Activated CD8-positive, alpha-beta memory T cell treated with anti-CD3 and anti-CD28 coated beads for 48 hours (primary cell): ENCODE results near the gene VWDE.

Source experiments
- DNase-seq, 3 experiments: peaks; one replicate each; pipeline ENCODE4 v3.0.0-alpha.2; 2020; ENCODE audit warnings: low read depth in 2 of 3, low spot score in 2 of 3

Gene VWDE

DNA sequence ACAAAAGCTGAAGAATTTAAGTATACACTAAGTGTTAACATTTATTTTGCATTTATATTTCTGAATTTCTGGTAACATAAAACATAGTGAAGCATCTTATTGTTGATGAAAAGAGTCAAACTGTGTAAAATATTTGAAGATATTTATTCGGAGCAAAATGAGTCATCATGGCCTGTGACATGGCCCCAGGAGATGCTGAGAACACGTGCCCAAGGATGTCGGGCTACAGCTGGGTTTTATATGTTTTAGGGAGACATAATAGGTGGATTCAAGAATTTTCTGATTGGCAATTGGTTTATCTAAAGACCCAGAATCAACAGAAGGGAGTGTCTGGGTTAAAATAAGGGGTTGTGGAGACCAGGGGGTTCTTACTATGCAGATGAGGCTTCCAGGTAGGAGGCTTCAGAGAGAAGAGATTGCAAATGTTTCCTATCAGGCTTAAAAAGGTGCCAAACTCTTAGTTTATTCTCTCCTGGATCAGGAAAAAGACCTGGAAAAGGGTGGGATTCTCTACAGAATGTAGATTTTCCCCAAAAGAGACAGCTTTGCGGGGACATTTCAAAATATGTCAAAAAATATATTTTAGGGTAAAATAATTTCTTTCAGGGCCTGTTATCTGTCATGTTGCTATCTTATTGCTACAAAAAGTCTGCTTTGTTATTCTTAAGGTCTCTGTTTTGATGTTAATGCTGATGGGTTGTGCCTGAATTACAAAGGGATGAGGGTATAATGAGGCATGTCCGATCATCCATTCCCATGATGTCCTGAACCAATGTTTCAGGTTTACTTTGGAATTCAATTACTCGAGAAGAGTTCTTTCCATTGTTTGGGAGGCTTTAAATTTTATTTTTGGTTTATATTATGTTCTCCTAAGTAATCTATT lies 74.5 kb downstream of the VWDE start:
- no peak for DNase-seq

DNA sequence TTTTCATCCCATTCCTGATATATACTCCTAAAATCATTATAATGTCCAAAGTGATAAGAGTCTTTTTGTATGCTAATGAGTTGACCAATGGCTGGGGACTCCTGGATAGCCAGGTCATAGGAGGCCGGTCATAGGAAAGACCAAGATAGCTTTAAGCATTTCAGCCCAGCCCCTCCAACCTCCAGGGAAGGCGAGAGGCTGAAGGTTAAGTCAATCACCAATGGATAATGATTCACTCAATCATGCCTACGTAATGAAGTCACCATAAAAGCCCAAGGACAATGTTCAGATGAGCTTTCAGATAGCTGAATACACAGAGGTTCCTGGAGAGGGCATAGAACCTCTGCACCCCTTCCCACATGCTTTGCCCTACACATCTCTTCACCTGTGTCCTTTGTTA lies 75.7 kb downstream of the VWDE start:
- no peak for DNase-seq

DNA sequence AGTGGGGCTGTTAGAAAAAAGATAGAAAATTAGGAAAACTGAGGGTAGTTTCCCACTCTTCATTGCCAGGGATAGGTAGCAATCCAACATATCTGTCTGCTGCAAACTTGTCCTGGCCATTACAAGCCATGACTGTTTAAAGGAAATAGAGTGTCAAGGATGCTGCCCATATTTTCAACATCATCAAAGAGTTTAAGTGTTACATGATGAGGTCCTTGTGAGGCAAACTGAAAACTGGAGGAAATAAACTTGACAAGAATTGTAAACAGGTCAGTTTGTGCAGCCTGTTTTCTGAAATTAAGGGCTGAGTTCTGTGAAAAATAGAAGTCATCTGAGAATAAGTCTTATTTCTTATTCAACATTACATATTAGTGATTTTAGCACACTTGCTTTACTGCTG lies 78.0 kb downstream of the VWDE start:
- no peak for DNase-seq

DNA sequence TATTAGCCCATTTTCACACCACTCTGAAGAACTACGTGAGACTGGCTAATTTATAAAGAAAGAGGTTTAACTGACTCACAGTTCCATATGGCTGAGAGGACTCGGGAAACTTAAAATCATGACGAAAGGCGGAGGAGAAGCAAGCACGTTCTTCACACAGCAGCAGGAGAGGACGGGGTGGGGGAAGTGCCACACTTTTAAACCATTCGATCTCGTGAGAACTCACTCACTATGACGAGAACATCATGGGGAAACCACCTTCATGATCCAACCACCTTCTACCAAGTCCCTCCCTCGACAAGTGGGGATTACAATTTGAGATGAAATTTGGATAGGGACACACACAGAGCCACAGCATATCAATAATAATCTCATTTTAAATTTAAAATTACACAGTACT lies 80.2 kb downstream of the VWDE start:
- no peak for DNase-seq

DNA sequence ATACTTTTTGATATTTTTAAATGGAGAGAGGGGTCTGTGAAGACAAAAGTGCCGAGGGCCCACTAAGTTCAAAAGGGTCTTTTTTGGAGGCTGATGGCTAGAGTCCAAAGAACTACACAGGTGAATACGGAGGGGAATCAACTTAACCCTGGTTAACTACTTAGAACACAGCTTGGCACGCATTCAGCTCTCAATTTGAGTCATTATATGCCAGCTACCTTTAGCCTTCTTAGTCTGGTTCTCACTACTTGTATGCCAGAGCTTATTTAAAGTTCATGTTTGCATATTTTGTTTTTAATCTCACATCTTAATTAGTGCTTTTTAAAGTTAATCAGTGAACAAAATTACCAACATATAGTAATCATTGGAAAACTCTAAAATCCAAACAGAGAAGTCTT lies 80.8 kb downstream of the VWDE start:
- no peak for DNase-seq

DNA sequence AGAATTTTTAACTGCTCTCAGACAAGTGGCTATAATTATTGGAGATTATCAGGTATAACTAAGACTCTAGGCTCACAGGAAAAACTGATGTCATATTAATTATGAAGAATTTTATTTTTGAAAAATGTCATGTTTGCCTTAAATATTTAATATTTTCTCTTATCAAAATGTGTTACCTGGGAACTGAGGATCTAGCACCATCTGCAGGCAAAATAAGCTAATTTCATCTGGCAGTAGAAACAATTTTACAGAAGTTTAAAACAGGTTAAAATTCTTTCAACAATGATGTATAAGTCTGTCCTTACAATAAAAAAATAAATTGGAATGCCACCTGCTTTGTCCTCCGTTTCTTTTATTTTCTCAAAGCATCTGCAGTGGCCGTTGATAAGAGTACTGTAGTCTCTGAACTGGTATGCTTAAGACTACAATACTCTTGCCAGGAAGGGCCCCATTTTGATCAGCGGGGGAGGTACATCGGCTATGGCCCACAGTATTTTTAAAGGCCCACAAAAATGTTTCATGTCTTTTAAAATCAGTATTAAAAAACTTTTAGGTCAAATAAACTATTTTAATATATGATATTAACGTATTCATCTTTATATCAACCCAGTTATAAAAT lies 81.3 kb downstream of the VWDE start:
- DNase-seq, result no peak

DNA sequence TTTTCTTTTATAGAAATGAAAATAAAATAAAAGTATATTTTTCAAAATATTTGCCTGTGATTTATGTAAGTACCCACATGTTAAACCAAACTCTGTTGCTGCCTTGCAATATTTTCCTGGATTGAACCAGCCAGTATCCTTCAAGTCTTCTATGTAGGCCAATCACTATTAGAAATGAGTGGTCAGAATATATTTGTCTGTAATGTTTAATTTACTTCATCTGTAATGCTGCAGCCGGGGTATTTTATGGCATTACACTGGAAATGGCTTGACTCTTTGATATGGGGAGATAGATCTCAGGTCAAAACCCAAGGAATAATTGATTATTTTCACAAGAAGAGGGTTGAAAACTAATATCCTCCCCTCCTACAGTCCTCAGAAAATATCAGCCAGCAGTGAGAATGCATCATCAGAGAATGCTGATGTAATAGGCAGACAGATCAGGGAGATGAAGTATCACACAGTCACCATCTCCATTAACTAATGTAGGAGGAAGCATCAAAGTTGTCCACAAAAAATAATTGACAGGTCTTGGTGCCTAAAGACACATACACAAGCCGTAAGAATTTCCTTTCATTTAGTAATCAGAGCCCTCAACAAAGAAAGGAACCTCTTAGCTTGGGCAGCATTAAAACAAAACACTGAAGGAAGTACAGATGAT lies 82.5 kb downstream of the VWDE start:
- DNase-seq, result no peak

DNA sequence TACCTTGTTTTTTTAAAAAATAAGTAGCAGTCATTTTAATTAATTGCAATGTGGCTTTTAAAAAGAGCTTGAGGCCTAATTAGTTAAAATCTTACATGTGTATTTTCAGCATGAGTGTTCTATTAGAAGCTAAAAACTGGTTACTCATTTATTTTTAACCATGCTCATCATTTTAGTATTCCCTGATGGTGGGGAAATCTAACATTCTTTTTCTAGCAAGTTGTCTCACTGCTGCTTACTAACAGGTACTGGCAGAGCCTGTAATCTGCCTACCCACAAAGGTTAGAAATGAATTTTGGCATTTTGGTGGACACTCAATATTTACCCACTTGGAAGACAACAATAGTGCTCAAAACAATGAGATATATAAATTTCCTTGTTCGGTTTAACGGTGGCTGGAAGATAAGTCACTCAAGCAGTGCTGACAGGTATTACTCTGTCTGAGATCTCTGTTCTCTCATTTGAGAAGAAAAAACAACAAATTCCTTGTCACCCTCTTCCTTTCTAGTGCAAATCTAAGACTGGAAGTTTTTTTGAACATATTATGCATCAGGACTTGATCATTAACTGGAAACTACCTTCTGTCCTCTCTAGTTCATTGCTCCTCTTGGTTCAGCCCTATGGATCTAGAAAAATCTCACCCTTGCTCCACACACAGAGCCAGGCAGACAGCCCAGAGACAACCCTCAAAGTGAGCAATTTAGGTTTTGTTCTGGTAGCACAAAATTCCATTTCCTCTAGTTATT lies 83.3 kb downstream of the VWDE start:
- no peak for DNase-seq

DNA sequence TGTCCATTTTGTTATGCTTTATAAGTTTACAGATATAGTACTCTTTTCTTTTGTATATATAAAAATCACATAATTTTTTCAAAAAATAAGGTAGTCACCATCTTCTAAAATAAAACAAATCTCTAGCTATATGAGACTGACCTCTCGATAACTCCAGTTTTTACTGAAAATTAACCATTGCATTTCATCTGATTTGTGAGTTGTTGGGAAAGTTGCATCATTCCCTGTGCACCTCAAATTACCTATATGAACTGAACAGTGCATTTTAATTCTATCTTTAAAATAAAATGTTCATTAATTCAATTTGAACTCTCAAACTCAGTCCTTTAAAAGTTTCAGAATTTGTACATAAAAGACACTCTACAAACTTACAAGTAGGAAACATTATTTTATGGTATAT lies 86.0 kb downstream of the VWDE start:
- DNase-seq, result no peak

DNA sequence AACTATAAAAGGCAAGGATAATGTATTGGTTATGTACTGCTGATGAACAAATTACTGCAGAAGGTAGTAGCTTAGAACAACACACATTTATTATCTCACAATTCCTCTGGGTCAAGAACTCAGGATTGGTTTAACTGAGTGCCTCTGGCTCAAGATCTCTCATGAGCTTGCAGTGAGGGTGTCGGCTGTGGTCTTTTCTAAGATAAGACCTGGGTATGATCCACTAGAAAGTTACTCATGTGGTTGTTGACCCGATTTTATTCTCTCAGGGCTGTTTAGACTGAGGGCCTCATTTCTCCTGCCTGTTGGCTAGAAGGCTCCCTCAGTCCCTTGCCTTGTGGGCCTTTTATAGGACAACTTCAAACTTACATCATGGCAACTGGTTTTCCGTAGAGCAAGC lies 86.7 kb downstream of the VWDE start:
- DNase-seq, result no peak

DNA sequence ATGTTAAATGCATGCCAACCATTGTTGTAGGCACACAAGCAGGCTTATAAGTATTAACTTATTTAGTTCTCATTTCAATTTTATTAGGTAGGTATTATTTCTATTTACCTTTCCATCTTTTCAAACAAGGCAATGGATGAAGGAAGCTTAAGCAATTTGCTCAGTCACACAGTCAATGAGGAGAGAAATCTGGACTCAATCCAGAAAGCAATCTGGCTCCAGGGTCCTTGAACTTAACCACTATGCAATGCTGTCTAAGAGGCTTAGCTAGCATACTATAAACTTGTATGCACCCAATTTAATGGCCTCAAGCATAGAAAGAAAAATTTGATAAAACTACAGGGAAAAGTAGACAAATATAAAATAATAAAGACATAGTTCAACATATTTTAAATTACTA lies 88.6 kb downstream of the VWDE start:
- no peak for DNase-seq

DNA sequence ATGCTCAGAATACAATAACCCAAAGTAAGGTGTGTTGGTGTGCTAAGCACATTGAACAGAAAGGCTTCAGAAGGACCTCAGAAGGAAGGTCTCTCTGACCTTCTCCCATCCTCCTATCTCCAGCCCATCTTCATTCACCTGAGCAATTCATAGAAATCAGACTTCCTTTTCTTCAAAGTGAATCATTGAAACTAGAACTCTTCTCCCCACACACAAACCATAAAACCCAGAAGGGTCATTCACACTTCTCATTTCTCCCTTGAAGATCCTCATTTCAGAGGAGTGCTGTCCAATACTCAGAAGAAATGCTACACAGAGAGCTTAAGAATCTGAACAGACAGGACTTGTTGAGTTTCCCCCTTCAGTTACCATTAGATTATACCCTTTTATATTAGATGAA lies 89.5 kb downstream of the VWDE start:
- DNase-seq, result no peak

DNA sequence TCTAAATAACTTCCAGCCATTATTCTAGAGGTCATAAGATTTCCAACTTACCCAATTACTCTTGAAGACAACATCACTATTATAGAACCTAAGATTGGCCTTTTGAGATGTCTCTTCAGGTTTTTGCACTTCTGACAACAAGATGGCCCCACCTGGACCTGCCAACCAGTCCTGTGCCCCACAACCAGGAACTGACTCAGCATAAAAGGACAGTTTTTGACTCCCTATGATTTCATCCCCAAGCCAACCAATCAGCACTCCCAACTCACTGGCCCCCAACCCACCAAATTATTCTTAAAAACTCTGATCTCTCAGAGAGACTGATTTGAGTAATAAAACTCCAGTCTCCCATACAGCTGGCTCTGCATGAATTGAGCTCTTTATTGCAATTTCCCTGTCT lies 98.2 kb downstream of the VWDE start:
- DNase-seq, result no peak

DNA sequence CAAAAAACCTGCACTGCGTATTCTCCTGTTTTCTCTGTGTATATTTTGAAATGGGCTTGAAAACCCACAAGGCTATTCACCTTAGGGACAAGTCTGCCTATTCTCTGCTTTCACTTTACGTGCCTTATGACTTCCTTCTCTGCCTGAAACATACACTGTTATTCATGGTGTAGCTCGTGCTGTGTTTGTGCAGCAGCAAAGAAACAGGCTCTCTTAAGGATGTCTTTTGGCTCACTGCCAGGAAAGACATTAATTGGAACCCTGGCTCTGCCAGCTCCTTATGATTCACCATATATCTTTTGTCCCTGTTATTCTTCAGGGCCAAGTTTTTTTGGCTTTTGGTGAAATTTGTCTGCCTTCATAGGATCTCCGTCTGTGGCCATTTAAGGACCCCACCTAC lies 100.2 kb downstream of the VWDE start:
- no peak for DNase-seq

DNA sequence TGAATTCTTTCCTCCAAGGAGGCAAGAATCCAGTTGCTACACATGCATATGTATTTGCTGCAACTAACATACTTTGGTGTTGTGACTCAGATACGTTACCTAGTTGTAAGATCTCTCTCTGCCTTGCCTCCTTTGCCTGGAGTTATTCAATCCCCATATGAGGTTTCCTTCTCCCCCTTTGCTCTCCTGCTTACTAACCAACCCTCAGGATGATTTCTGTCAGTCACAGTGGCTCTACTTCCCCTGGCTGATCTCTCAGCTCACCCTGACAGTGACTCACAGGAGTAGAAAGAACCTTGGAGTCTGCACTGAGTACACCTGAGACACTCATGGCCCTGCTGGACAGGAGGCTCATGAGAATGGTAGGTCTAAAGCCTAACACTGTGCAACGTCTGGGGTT lies 100.6 kb downstream of the VWDE start:
- no peak for DNase-seq

DNA sequence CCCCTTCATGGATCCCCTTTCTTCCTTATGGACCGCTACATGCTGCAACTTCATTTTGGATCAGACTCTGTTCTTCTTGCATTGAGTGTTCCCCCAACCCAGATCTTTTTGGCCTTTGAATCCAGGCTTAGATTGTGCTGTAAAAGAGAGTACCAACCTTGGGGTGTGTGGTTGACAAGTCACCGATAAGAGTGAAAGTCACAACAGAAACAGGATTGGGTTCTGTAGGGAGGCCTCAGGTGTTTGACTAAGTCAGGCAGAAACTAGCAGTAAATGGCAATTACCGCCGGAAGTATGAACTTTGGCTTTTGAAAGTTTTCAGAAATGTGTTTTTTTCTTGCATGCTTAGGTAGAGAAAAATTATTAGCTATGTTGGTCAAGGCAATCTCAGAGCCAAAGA lies 103.2 kb downstream of the VWDE start:
- DNase-seq, result no peak

DNA sequence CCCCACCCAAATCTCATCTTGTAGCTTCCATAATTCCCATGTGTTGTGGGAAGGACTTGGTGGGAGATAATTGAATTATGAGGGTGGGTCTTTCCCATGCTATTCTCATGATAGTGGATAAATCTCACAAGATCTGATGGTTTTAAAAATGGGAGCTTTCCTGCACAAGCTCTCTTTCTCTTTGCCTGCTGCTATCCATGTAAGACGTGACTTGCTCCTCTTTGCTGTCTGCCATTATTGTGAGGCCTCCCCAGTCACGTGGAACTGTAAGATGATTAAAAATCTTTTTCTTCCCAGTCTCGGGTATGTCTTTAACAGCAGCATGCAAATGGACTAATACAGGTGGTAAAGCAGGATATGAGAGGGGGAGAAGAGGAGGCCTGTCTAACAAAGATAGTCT lies 104.3 kb downstream of the VWDE start:
- DNase-seq, result no peak

DNA sequence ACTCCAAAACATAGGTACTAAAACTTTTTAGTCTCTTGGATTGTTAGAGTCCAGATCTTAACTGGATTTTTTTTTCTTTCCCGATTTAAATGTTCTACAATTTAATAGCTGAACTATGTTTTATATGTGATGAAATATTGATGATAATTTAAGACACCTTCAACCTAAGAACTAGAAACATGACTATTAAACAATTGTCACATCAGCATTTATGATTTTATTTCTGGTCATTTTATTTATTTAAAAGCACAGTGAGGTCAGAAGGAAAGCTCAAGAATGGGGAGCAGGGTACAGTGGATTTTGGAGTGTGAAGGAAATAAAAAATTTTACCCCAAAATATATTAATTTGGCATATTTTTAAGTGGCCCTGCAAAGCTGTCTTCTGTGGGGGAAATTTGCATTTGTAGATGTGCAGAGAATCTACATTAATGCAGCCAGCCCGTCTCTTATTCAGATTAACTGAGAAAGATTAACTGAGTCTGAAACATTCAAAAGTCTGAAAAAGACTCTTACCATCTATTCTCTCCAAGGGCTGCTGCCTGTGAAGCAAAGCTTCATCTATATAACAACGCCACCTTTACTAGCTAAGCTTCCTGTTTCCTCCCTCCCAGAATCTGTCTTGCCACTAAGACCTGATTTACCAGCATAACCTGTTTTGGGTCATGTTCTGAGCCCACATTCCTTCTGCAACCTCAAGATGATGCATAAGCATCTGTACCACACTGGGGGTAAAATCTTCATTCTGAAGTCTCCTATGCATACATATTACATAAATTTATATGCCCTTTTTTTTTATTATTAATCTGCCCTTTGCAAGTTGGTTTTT lies 106.2 kb downstream of the VWDE start:
- DNase-seq, result no peak

DNA sequence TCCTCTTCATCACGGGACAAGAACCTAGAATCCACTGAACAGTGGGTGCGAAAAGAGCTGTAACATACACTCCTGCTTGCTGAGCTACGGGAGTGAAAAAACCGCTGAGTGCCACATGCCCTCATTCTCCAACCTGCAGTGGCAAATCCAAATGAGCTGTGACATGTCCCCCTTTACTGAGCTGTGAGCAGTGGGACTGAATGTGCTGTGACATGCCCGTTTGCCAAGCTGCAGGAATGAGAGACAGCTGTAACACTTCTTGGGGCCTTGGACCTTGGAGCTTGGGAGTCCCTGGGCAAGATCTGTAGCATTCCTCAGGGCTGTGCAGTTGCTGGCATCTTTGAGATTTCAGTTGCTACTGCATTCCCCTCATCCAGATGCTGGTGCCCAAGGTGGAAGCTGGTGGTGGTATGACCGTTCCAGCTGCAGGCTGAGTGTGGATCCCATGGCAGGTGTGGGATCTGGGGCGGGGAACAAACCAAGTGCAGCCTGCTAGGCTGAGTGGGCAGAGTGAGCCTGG lies 107.6 kb downstream of the VWDE start:
- DNase-seq, result no peak

DNA sequence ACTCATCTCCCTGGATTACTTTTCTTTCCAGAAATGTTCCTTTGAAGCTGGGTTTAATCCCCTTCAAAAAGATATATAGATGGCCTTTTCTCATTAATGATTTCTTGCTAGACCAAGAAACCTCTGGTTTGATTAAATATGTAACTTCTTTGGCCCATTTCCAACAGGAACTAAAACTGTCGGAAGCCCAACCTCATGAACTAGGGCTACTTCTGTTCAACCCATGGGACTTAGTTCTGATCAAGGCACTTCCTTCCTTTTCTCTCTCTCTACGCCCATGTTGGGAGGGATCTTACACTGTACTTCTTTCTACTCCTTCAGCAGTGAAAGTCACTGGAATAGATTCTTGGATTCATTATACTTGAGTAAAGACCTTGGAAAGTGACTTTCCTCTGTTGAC lies 109.0 kb downstream of the VWDE start:
- DNase-seq, result no peak

DNA sequence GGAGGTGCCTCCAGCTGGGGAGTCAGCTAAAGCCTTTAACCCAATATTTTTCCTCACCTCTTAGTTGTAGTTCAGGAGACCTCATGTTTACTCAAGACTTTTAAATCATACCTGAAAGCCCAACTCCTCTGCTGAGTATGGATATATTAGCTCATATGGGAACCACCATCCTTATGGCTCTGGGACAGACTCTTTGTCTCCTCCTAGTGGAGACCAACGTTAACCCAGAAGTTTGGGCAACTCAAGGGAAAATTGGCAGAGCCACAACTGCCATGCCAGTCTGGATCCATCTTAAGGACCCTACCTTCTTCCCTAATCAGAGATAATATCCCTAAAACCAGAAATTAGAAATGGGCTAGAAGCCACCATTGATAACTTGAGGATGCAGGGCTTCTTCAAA lies 111.8 kb downstream of the VWDE start:
- no peak for DNase-seq
